ENCODE data around the gene KRR1. TPM values are rescaled to one million over a fixed set of nuclear protein-coding genes. Genes with fewer than 3 reads are reported as not detected.

Gene KRR1
- polyA plus RNA-seq, 2 of the 4 experiments (the other 2 are of a cell fraction): 66.1 to 122 TPM

DNA sequence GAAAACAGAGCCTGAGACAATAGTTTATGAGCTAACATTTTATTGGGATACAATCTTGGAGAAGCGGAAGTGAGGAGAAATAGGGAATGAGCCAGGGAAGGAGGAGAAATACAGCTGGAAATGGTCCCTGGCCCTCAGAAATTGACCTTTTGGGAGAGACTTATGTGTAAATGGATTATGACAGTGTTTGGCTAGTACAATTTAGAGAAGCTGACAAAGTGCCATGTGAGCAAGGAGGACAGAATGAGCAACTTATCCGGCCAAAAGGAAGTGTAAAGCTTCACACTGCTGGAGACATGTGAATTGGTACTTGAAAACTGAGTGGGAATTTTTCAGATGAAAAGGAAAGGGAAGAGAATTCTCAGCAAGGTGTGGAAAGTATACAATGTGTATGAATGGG, 28.0 kb downstream of the KRR1 start:
- 92% methylated on average over 2 of the region's 2 CpGs for WGBS (ENCODE audit: missing lambda C conversion rate)
- ATAC-seq (no peak), FAIRE-seq (no peak), DNase-seq (ENCODE audit: low read depth in 1 of 2, low spot score in 1 of 2) (no peak)
- H3K4me3 ChIP-seq: no peak overlapping the region
- POLR2A ChIA-PET: interaction anchor here (2.5 to 2.6 kb wide), 2 partner anchors 28 to 92 kb away, joined by 7 to 9 read pairs; partner anchors contain the start of genes GLIPR1L2 and KRR1
- H3K4me2 ChIP-seq: peak overlapping the region; percentile 74; the same call in 1 of the 3 replicates
- H3K9me3 ChIP-seq: no peaks in the 10 kb centered on the region
- TF ChIP-seq, protein P1, sequence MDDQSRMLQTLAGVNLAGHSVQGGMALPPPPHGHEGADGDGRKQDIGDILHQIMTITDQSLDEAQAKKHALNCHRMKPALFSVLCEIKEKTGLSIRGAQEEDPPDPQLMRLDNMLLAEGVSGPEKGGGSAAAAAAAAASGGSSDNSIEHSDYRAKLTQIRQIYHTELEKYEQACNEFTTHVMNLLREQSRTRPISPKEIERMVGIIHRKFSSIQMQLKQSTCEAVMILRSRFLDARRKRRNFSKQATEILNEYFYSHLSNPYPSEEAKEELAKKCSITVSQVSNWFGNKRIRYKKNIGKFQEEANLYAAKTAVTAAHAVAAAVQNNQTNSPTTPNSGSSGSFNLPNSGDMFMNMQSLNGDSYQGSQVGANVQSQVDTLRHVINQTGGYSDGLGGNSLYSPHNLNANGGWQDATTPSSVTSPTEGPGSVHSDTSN (IDR thresholded peaks at IDR 0.05): no peak
- CTCF ChIA-PET: interaction anchor here (0.8 to 6.8 kb wide), 9 partner anchors 12 to 795 kb away, joined by 3 to 46 read pairs (median 4); partner anchors contain the start of genes GLIPR1L1, GLIPR1L2 and KRR1
- peaks cover 27% of the 10 kb centered on the region; the same call in 2 of the 3 replicates for H3K4me1 ChIP-seq
- H3K27ac ChIP-seq: 0 out of 6 replicates have a peak overlapping the region, but pooled peaks of 1 of the 2 experiments have one; percentile 7

DNA sequence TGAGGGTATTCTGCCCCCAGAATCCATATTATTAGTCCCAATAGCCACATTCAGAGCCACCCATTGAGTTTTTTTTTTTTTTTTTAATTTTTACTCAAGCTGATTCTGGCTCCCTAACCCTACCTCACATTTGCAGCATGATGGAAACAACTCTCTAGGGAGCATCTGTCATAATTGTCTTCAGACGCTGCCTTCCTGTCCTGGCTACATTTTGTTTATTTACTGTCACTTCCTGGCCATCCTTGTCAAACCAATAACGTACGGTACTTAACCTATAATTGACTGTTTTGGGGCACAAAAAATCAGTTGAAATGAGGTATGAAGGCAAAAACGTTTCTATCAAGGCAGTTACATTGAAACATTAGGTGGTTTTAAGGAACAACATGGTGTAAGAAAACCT, 28.8 kb downstream of the KRR1 start:
- Histone ChIP-seq H3K9me3 (no peaks in the 10 kb centered on the region), H3K27ac (peak overlapping the region in 1 of 2 experiments; percentile 83; a peak in 1 of 6 replicates), H3K4me3 (no peak overlapping the region), H3K4me1 (peaks cover 27% of the 10 kb centered on the region; the same call in 2 of the 3 replicates), H3K4me2 (peak overlapping the region; percentile 74)
- ChIA-PET POLR2A (interaction anchor here (2.5 to 2.6 kb wide), 2 partner anchors 29 to 91 kb away, joined by 7 to 9 read pairs; partner anchors contain the start of genes GLIPR1L2 and KRR1), CTCF (interaction anchor here (0.6 to 6.8 kb wide), 5 partner anchors 29 to 149 kb away, joined by 3 to 46 read pairs (median 8); partner anchors contain the start of genes GLIPR1L1, GLIPR1L2 and KRR1)
- TF ChIP-seq MAZ (IDR thresholded peaks at IDR 0.05; ENCODE audit: borderline replicate concordance, low read depth, low read length): no peak
- TF ChIP-seq NR3C1 (IDR thresholded peaks at IDR 0.05): no peak
- ATAC-seq (no peak), FAIRE-seq (no peak), DNase-seq (ENCODE audit: low read depth in 1 of 2, low spot score in 1 of 2) (no peak)
- 66% methylated on average over 4 of the region's 4 CpGs for WGBS (ENCODE audit: missing lambda C conversion rate)

DNA sequence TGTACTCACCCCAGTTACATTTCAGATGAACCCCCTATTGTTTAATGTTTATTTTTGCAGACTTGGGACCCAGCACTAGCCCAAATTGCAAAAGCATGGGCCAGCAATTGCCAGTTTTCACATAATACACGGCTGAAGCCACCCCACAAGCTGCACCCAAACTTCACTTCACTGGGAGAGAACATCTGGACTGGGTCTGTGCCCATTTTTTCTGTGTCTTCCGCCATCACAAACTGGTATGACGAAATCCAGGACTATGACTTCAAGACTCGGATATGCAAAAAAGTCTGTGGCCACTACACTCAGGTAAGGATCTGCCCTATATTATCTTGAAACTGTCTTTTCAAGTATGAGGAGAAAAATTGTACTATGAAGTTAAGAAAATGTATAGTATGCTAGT, 29.6 kb downstream of the KRR1 start:
- ChIA-PET CTCF (interaction anchor here (2.3 kb wide), 1 partner anchor 148 kb away, joined by 8 read pairs; the partner anchor contains the start of gene GLIPR1L1), POLR2A (interaction anchor here (0.7 to 3.2 kb wide), 3 partner anchors 29 to 149 kb away, joined by 3 to 25 read pairs (median 7); partner anchors contain the start of genes GLIPR1L2 and KRR1)
- ATAC-seq (no peak), FAIRE-seq (no peak), DNase-seq (ENCODE audit: low read depth in 1 of 2, low spot score in 1 of 2) (no peak)
- 86% methylated on average over 4 of the region's 4 CpGs for WGBS (ENCODE audit: missing lambda C conversion rate)
- Histone ChIP-seq H3K27ac (peak overlapping the region; percentile 48 to 83), H3K4me3 (peak overlapping the region; percentile 37), H3K4me2 (peak overlapping the region; percentile 74), H3K9me3 (no peaks in the 10 kb centered on the region), H3K4me1 (peaks cover 27% of the 10 kb centered on the region; the same call in 2 of the 3 replicates)
- no peak for TF ChIP-seq FOSL2 (IDR thresholded peaks at IDR 0.05)
- TF ChIP-seq FOSL2 (CRISPR knock-in tag; IDR thresholded peaks at IDR 0.05): no peak
- peak in 1 of 2 experiments; percentile 52; a peak in 1 of 4 replicates for TF ChIP-seq CEBPB (IDR thresholded peaks at IDR 0.05)
- no peak for TF ChIP-seq NFE2L2 (conservative IDR thresholded peaks at IDR 0.05; ENCODE audit: low read length)
- no peak for TF ChIP-seq SMC3 (IDR thresholded peaks at IDR 0.05)
- TF ChIP-seq HOXB5 (CRISPR knock-in tag; IDR thresholded peaks at IDR 0.05): no peak

DNA sequence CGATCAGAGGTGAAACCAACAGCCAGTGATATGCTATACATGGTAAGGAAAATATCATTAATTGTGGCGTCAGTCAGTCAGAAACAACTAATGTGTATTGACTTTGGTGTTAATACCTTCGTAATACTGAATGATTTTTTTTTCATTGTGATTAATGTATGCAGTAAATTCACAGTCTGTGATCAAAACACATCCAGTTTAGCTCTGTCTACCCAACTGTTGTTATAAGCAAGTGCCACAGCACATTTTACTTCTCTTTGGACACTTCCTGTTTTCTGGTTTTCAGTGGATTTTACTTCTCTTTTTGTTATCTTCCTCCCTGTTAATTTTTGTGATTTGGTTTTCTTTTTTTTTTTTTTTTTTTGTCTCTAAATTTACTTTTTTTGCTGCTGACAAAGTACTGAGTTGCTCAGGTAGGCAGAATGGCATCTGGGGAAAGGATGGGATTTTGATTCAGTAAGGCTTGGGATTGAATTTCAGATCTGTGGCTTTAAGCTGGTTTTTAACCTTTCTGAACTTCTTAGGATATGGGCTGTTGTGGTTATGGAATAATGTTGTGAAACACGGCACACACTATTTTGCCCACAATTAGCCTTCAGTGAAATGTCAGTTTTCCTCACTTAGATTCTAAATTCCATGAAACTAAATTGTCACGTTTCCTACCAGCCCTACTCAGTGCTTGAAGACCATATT, 30.2 kb downstream of the KRR1 start:
- Histone ChIP-seq H3K4me2 (peak overlapping the region; percentile 74), H3K4me3 (peak overlapping the region; percentile 37), H3K9me3 (no peaks in the 10 kb centered on the region), H3K4me1 (peaks cover 27% of the 10 kb centered on the region; the same call in 2 of the 3 replicates), H3K27ac (peak overlapping the region; percentile 48 to 83)
- ATAC-seq (peak; percentile 15 to 29; a peak in 3 of 6 replicates), FAIRE-seq (no peak), DNase-seq (ENCODE audit: low read depth in 1 of 2, low spot score in 1 of 2) (no peak)
- POLR2A ChIA-PET: interaction anchor here (0.7 to 3.2 kb wide), 3 partner anchors 90 to 151 kb away, joined by 3 to 25 read pairs (median 3); partner anchors contain the start of genes CAPS2 and GLIPR1L2
- 33% methylated on average over 5 of the region's 5 CpGs for WGBS (ENCODE audit: missing lambda C conversion rate)
- CTCF ChIA-PET: interaction anchor here (1.4 to 2.3 kb wide), 3 partner anchors 24 to 147 kb away, joined by 5 to 8 read pairs (median 8); partner anchors contain the start of genes GLIPR1L1 and GLIPR1L2
- TF ChIP-seq RFX5 (IDR thresholded peaks at IDR 0.05): no peak
- no peak for TF ChIP-seq HOXB5 (CRISPR knock-in tag; IDR thresholded peaks at IDR 0.05)
- TF ChIP-seq FOSB (CRISPR knock-in tag; IDR thresholded peaks at IDR 0.05): no peak
- no peak for TF ChIP-seq JUNB (IDR thresholded peaks at IDR 0.05)
- peak; percentile 30; the same call in 1 of the 2 replicates for TF ChIP-seq MYC (IDR thresholded peaks at IDR 0.05; ENCODE audit: borderline replicate concordance, low read length)
- no peak for TF ChIP-seq SMC3 (IDR thresholded peaks at IDR 0.05)
- no peak for TF ChIP-seq ZC3H11A (IDR thresholded peaks at IDR 0.05)
- TF ChIP-seq, protein P2, sequence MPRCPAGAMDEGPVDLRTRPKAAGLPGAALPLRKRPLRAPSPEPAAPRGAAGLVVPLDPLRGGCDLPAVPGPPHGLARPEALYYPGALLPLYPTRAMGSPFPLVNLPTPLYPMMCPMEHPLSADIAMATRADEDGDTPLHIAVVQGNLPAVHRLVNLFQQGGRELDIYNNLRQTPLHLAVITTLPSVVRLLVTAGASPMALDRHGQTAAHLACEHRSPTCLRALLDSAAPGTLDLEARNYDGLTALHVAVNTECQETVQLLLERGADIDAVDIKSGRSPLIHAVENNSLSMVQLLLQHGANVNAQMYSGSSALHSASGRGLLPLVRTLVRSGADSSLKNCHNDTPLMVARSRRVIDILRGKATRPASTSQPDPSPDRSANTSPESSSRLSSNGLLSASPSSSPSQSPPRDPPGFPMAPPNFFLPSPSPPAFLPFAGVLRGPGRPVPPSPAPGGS (IDR thresholded peaks at IDR 0.05): 0 out of 3 replicates have a peak, but pooled peaks have one; percentile 2
- TF ChIP-seq CHD4 (IDR thresholded peaks at IDR 0.05; ENCODE audit: borderline replicate concordance): no peak
- no peak for TF ChIP-seq EHMT2 (IDR thresholded peaks at IDR 0.05; ENCODE audit: low read depth)

All from A549 (cell line).